GM12874 (cell line): ENCODE measurements around the gene SFT2D1.

Experiments used
- CTCF ChIP-seq: IDR thresholded peaks from 2 replicates; pipeline ENCODE4 v1.5.1; 2011; ENCODE audit warnings: low read depth, mild to moderate bottlenecking, control low read depth, low read length, moderate library complexity; ENCODE audit not compliant: insufficient read depth

SFT2D1 gene

GRCh38 chr6:166375013-166375412 is 32.7 kb upstream of the SFT2D1 start:
- no peak for TF ChIP-seq CTCF

DNA sequence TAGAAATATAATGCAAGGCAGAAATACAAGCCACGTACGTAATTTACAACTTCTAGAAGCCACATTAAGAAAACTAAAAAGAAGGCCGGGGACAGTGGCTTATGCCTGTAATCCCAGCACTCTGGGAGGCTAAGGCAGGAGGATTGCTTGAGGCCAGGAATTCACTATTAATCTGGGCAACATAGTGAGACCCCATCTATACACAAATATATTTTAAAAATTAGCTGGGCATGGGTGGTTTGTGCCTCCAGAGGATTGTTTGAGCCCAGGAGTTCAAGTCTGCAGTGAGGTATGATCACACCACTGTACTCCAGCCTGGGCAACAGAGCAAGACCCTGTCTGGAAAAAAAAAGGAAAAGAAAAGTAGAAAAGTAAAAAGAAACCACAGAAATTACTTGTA is 28.1 kb upstream of the SFT2D1 start:
- no peak for TF ChIP-seq CTCF

- no peak for TF ChIP-seq CTCF
Observed at GRCh38 chr6:166369782-166370181, 27.4 kb upstream of the SFT2D1 start.

GRCh38 chr6:166366921-166367320 is 24.6 kb upstream of the SFT2D1 start:
- no peak for TF ChIP-seq CTCF

DNA sequence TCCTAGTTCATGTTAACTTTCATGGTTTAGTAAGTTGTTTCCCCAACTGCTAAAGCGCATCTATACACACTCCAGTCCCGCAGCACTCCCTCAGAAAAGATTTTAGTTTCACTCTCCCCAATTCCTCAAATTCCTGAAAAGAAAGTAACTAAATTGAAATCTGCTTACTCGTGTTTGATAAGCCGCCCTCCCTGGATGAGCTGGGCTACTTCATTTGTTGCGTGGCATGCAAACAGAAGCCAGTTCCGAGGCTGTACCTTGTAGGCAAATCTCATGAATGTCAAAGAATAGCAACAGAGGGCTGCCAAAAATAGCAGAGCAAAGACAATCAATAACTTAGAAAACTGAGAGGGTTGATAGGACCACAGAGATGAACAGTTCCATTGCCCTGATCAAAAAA is 23.5 kb upstream of the SFT2D1 start:
- no peak for TF ChIP-seq CTCF

DNA sequence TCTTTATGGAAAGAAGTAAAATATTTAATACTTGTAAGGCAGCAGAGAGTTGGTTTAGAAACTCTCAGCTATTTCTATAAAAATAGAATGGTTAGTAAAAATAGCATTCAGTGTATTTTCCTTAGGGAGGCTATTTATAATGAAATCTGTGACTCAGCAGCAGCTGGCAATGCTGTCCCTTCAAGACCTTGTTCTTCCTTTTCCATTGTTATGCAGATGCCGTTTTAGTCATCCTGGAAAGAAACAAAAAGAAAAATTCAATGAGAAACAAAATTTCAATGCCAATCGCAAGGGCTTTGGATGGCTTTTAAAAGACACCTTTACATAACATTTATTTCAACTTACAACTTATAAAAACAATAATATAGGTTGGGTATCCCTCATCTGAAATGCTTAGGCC is 22.9 kb upstream of the SFT2D1 start:
- no peak for TF ChIP-seq CTCF

DNA sequence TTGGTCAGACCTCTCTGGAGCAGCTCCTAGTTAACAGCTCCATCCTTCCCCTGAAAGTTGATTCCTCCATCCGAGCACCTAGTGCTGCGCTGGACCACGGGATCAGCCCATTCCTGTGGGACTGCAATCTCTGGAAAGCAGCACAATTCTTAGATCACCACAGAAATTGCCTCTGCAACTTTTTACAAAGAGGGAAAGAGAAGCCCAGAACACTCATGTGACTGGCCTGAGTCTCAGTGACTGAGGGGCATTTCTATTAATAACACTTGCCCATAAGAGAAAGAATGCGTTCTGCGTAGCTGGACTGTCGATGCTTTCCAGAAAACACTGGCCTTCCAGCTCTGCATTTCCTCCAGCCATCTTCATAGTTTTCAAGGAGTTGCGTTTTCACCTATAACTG is 22.1 kb upstream of the SFT2D1 start:
- no peak for TF ChIP-seq CTCF

- no peak for TF ChIP-seq CTCF
Observed at GRCh38 chr6:166361077-166361429, 18.7 kb upstream of the SFT2D1 start.
